Uterus (tissue), 2 donors: ENCODE results near the gene CHST5.

ENCODE experiments used
- CTCF ChIP-seq, 4 experiments: fragments of 200-600 bp in 2 of 4; fragments of 450-650 bp in 2 of 4; sonication (generic) in 2 of 4; IDR thresholded peaks; one replicate each; pipeline ENCODE4 v1.5.1; 2016 to 2019; ENCODE audit warnings: antibody characterized with exemption in 4 of 4, mild to moderate bottlenecking in 2 of 4, moderate library complexity in 1 of 4
- POLR2A ChIP-seq, 2 donors: fragments of 450-650 bp; IDR thresholded peaks; one replicate each; pipeline ENCODE4 v1.6.1; 2016; ENCODE audit warnings: antibody characterized with exemption in 2 of 2, mild to moderate bottlenecking in 1 of 2, moderate library complexity in 1 of 2

GRCh38 chr16:75519175-75519574 is 16.7 kb downstream of the CHST5 start:
- TF ChIP-seq CTCF (IDR thresholded peaks at IDR 0.05) (no peak), POLR2A (IDR thresholded peaks at IDR 0.05) (no peak)
